GM12892 (cell line): Measurements from ENCODE around the gene RNASE11.
A peak's percentile ranks its signal among the peaks of the same experiment; 100 is the strongest.
"Not testable (repeated sequence)": the region's sequence is repeated elsewhere in the genome, so short reads cannot be mapped to it uniquely, and the experiment has no call there.

Experiments
- DNase-seq: peaks from one replicate; pipeline ENCODE4 v3.0.0; 2011; ENCODE audit not compliant: insufficient read length
- FAIRE-seq: peaks from 2 replicates; lab custom pipeline; 2011; peaks lifted over from hg19 to GRCh38; lab: Jason Lieb, UNC
- POLR2A ChIP-seq: IDR thresholded peaks from 2 replicates; pipeline ENCODE4 v1.6.1; 2011; ENCODE audit warnings: low read depth, low read length, control low read depth
- POLR2AphosphoS5 ChIP-seq: IDR thresholded peaks from 2 replicates; pipeline ENCODE4 v1.6.1; 2011; ENCODE audit warnings: low read depth, low read length, control low read depth
- TAF1 ChIP-seq: IDR thresholded peaks from 2 replicates; pipeline ENCODE4 v1.6.1; 2011; ENCODE audit warnings: low read depth, mild to moderate bottlenecking, control low read depth, low read length, borderline replicate concordance

Gene RNASE11

GRCh38 chr14:20623798-20624197 lies 36.0 kb upstream of the RNASE11 start:
- FAIRE-seq (no peak), DNase-seq (no peak)
- TF ChIP-seq POLR2A (no peak), TAF1 (no peak)

GRCh38 chr14:20622816-20623291 lies 35.1 kb upstream of the RNASE11 start:
- no peak for TF ChIP-seq POLR2A
- TF ChIP-seq TAF1, result no peak
- no peak for TF ChIP-seq POLR2AphosphoS5

GRCh38 chr14:20620798-20621478 lies 33.1 kb upstream of the RNASE11 start:
- DNase-seq (no peak), FAIRE-seq (no peak)
- no peak for TF ChIP-seq TAF1
- no peak for TF ChIP-seq POLR2AphosphoS5
- TF ChIP-seq POLR2A, result no peak

More at GRCh38 chr14:20622816-20623291, 35.1 kb upstream of the RNASE11 start:
- DNase-seq (no peak), FAIRE-seq (no peak)

- FAIRE-seq, DNase-seq: not testable (repeated sequence)
Observed at GRCh38 chr14:20619688-20620087, 31.9 kb upstream of the RNASE11 start.

GRCh38 chr14:20618271-20618749 lies 30.5 kb upstream of the RNASE11 start:
- no peak for FAIRE-seq
- TF ChIP-seq TAF1, result no peak
- TF ChIP-seq POLR2AphosphoS5, result no peak
- no peak for TF ChIP-seq POLR2A
- no peak for DNase-seq

GRCh38 chr14:20617138-20618003 lies 29.6 kb upstream of the RNASE11 start:
- TF ChIP-seq TAF1 (no peak), POLR2AphosphoS5 (no peak), POLR2A (no peak)
- peak; percentile 36 for FAIRE-seq
- DNase-seq, result no peak

GRCh38 chr14:20615996-20616395 lies 28.2 kb upstream of the RNASE11 start:
- TF ChIP-seq POLR2AphosphoS5, result no peak
- no peak for TF ChIP-seq POLR2A
- TF ChIP-seq TAF1, result no peak
- no peak for DNase-seq
- no peak for FAIRE-seq

GRCh38 chr14:20614038-20614840 lies 26.4 kb upstream of the RNASE11 start:
- FAIRE-seq, result no peak
- TF ChIP-seq TAF1 (no peak), POLR2AphosphoS5 (no peak), POLR2A (no peak)

GRCh38 chr14:20613094-20614037 lies 25.6 kb upstream of the RNASE11 start:
- TF ChIP-seq TAF1 (no peak), POLR2A (no peak), POLR2AphosphoS5 (no peak)
- no peak for DNase-seq
- FAIRE-seq, result peak; percentile 92

More at GRCh38 chr14:20614038-20614840, 26.4 kb upstream of the RNASE11 start:
- DNase-seq, result no peak

GRCh38 chr14:20612403-20612802 lies 24.6 kb upstream of the RNASE11 start:
- TF ChIP-seq TAF1 (no peak), POLR2A (no peak), POLR2AphosphoS5 (no peak)
- FAIRE-seq (peak; percentile 44), DNase-seq (no peak)
